Rectal smooth muscle tissue (tissue), 1 donor: ENCODE measurements around the gene CPLANE2.
"Not testable (repeated sequence)": the region's sequence is repeated elsewhere in the genome, so short reads cannot be mapped to it uniquely, and the experiment has no call there.

Source experiments
- H3K27ac ChIP-seq: one replicate; pipeline ENCODE4 v1.7.0; 2013; ENCODE audit warnings: low read depth, low read length, inconsistent platforms
- H3K27me3 ChIP-seq: one replicate; pipeline ENCODE4 v1.7.0; 2013; ENCODE audit warnings: low read length; ENCODE audit not compliant: control insufficient read depth, insufficient read depth
- H3K36me3 ChIP-seq: one replicate; pipeline ENCODE4 v1.7.0; 2013; ENCODE audit warnings: low read length; ENCODE audit not compliant: control insufficient read depth, insufficient read depth
- H3K4me1 ChIP-seq: one replicate; pipeline ENCODE4 v1.7.0; 2013; ENCODE audit warnings: low read length; ENCODE audit not compliant: control insufficient read depth, insufficient read depth
- H3K4me3 ChIP-seq: one replicate; pipeline ENCODE4 v1.7.0; 2013; ENCODE audit warnings: low read length
- H3K9ac ChIP-seq: one replicate; pipeline ENCODE4 v1.7.0; 2013; ENCODE audit warnings: low read length

Gene CPLANE2

DNA sequence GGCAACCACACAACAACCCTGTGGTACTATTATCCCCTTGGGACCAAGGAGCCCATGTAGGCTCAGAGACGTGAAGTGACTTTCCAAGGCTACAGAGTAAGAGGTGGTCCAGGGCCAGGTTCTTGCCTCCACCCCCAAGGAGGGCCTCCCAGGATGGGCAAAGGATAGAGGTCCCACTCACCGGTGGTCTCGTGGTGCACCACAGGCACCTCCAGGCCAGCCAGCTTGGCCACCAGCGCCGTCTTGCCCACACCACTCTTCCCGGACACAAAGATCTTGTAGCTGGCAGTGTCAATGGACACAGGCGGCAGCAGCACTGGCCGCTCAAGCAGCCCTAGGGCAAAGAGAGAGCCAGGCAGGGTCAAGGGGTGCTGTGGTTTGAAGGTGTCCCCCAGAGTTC lies 3.6 kb downstream of the CPLANE2 start:
- H3K36me3 ChIP-seq, result no peaks in the 10 kb centered on the region
- H3K4me3 ChIP-seq, result no peak overlapping the region
- no peaks in the 10 kb centered on the region for H3K27me3 ChIP-seq
- H3K27ac ChIP-seq, result no peak overlapping the region
- peaks cover 13% of the 10 kb centered on the region for H3K4me1 ChIP-seq
- H3K9ac ChIP-seq, result no peak overlapping the region

DNA sequence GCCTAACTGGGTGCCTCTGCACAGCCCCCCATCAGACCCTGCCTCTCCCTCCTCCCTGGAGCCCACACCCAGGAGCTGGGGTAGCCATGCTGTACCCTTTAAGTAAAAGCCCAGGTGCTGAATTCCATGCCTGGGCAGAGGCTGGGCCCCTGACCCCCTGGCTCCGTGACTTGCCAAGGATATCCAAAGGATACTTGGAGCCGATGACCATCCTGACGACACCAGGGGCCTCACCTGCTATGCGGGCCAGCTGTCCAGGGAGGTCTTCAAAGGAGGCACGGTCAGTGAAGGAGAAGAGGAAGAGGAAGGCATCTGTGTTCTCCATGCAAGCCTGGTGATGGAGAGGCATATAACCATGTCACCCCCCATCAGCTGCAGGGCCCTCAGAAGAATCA lies 4.7 kb downstream of the CPLANE2 start:
- Histone ChIP-seq H3K36me3 (no peaks in the 10 kb centered on the region), H3K9ac (no peak overlapping the region), H3K4me1 (peaks cover 7% of the 10 kb centered on the region), H3K27me3 (peaks cover 6% of the 10 kb centered on the region), H3K4me3 (no peak overlapping the region), H3K27ac (no peak overlapping the region)

- no peak overlapping the region for H3K4me3 ChIP-seq
- H3K9ac ChIP-seq, result no peak overlapping the region
Measured at GRCh38 chr1:16231331-16232315, 5.4 kb downstream of the CPLANE2 start.

DNA sequence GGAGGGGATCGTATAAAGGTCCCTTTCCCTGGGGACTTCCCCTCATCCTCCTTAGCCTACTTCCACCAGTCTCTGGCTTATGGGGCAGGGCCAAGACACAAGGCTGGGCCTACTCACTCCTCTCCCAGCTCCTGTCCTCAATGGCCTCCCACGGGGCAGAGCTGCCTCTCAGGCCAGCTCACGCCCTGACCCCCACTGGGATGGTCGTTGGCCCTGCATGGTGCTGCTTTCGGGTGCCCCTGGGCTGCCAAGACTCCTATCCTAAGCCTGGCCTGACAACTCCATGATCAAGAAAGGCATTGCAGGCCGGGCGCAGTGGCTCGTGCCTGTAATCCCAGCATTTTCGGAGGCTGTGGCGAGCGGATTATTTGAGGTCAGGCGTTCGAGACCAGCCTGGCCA lies 6.2 kb downstream of the CPLANE2 start:
- Histone ChIP-seq H3K4me1 (no peaks in the 10 kb centered on the region), H3K27me3 (peaks cover 16% of the 10 kb centered on the region), H3K4me3 (no peak overlapping the region)

More at GRCh38 chr1:16231331-16232315, 5.4 kb downstream of the CPLANE2 start:
- H3K27ac ChIP-seq, result no peak overlapping the region
- peaks cover 7% of the 10 kb centered on the region for H3K27me3 ChIP-seq
- no peaks in the 10 kb centered on the region for H3K36me3 ChIP-seq
- H3K4me1 ChIP-seq, result peaks cover 5% of the 10 kb centered on the region

GRCh38 chr1:16229976-16230740 lies 6.8 kb downstream of the CPLANE2 start:
- Histone ChIP-seq H3K27ac (no peak overlapping the region), H3K4me3 (no peak overlapping the region), H3K36me3 (no peaks in the 10 kb centered on the region), H3K9ac (no peak overlapping the region), H3K4me1 (no peaks in the 10 kb centered on the region), H3K27me3 (peaks cover 16% of the 10 kb centered on the region)

More for the DNA sequence above, 6.2 kb downstream of the CPLANE2 start:
- no peak overlapping the region for H3K27ac ChIP-seq
- no peak overlapping the region for H3K9ac ChIP-seq
- no peaks in the 10 kb centered on the region for H3K36me3 ChIP-seq

GRCh38 chr1:16226490-16227179 lies 10.3 kb downstream of the CPLANE2 start:
- peaks cover 16% of the 10 kb centered on the region for H3K27me3 ChIP-seq
- H3K27ac ChIP-seq, result no peak overlapping the region

GRCh38 chr1:16226129-16226489 lies 10.9 kb downstream of the CPLANE2 start:
- Histone ChIP-seq H3K36me3 (no peaks in the 10 kb centered on the region), H3K9ac (no peak overlapping the region), H3K27ac (no peak overlapping the region), H3K4me3 (no peak overlapping the region), H3K4me1 (no peaks in the 10 kb centered on the region), H3K27me3 (peaks cover 16% of the 10 kb centered on the region)

More at GRCh38 chr1:16226490-16227179, 10.3 kb downstream of the CPLANE2 start:
- Histone ChIP-seq H3K36me3 (no peaks in the 10 kb centered on the region), H3K4me1 (no peaks in the 10 kb centered on the region), H3K4me3 (peak overlapping the region; percentile 32), H3K9ac (no peak overlapping the region)

DNA sequence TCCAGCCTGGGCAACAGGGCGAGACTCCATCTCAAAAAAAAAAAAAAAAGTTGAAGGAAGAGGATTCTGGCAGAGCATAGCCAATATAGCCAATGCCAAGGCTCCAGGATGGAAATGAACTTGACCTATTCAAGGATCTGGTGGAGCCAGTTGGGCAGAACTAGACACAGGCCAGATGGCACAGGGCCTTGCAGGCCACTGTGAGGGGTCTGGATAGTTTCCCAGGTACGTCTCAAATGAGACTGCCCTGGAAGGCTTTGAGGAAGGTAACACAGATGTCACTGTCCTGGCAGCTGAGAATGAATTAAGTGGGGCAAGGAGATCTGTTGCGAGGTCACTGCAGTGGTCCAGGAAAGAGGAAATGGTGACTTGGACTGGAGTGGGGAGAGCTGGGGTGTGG lies 12.5 kb downstream of the CPLANE2 start:
- peaks cover 16% of the 10 kb centered on the region for H3K27me3 ChIP-seq
- no peak overlapping the region for H3K27ac ChIP-seq
- no peaks in the 10 kb centered on the region for H3K4me1 ChIP-seq
- no peak overlapping the region for H3K9ac ChIP-seq
- no peak overlapping the region for H3K4me3 ChIP-seq
- H3K36me3 ChIP-seq, result no peaks in the 10 kb centered on the region

GRCh38 chr1:16222716-16223115 lies 14.3 kb downstream of the CPLANE2 start:
- not testable (repeated sequence) for H3K27ac ChIP-seq

GRCh38 chr1:16221499-16221898 lies 15.5 kb downstream of the CPLANE2 start:
- Histone ChIP-seq H3K4me3 (no peak overlapping the region), H3K9ac (no peak overlapping the region), H3K27me3 (peaks cover 8% of the 10 kb centered on the region), H3K36me3 (no peaks in the 10 kb centered on the region), H3K4me1 (peaks cover 3% of the 10 kb centered on the region), H3K27ac (no peak overlapping the region)

More at GRCh38 chr1:16222716-16223115, 14.3 kb downstream of the CPLANE2 start:
- not testable (repeated sequence) for H3K36me3 ChIP-seq, H3K4me3 ChIP-seq, H3K4me1 ChIP-seq, H3K9ac ChIP-seq
- H3K27me3 ChIP-seq, result peaks cover 13% of the 10 kb centered on the region

DNA sequence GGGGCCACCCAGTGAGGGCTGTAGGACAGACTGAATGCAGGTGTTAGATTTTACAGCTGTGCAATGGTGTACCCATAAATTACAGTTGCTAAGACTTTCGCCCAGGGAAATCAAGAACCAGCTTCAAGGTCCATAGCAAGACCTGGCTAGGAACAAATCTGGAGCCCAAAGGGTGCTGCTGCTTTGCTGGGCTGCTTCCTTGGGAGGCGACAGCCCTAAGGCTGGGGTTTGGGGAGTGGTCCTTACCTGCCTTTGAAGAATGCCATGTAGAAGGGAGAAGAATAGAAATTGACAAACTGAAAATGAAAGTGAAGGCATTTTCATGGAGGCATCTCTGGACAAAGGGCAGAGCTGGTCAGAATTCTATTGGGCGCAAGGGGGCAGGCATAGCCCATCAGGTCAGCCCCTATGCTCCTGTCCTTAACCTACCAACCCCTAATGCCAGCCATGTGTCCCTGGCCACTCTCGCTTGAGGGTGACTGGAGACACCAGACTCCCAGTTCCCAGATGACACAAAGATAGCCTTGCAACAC lies 16.9 kb downstream of the CPLANE2 start:
- H3K27ac ChIP-seq, result no peak overlapping the region
- H3K27me3 ChIP-seq, result no peaks in the 10 kb centered on the region
- no peaks in the 10 kb centered on the region for H3K36me3 ChIP-seq
- H3K4me1 ChIP-seq, result peaks cover 3% of the 10 kb centered on the region
- no peak overlapping the region for H3K9ac ChIP-seq
- no peak overlapping the region for H3K4me3 ChIP-seq

GRCh38 chr1:16218674-16219071 lies 18.3 kb downstream of the CPLANE2 start:
- Histone ChIP-seq H3K9ac (no peak overlapping the region), H3K36me3 (no peaks in the 10 kb centered on the region), H3K27ac (no peak overlapping the region), H3K4me1 (peaks cover 3% of the 10 kb centered on the region), H3K4me3 (no peak overlapping the region), H3K27me3 (no peaks in the 10 kb centered on the region)
